Lower lobe of right lung (tissue), 2 donors: ENCODE results near the gene PPP1R37. TPM values are rescaled to one million over a fixed set of nuclear protein-coding genes. Genes with fewer than 3 reads are reported as not detected.

Source experiments
- ATAC-seq, 2 donors: fragments of 200-7000 bp; cut with Tn5 transposase; one replicate each; pipeline ENCODE4 v1.9.1; 2020 to 2022; ENCODE audit warnings: mild to moderate bottlenecking in 2 of 2, moderate library complexity in 2 of 2
- DNase-seq: peaks from one replicate; pipeline ENCODE4 v3.0.0-alpha.2; 2020
- H3K27ac ChIP-seq: fragments of 200-600 bp; one replicate; pipeline ENCODE4 v1.8.0; 2022
- H3K27me3 ChIP-seq: fragments of 200-600 bp; one replicate; pipeline ENCODE4 v1.8.0; 2022; ENCODE audit warnings: low read depth
- H3K36me3 ChIP-seq: fragments of 200-600 bp; one replicate; pipeline ENCODE4 v1.8.0; 2022; ENCODE audit warnings: mild to moderate bottlenecking
- H3K4me1 ChIP-seq: fragments of 200-600 bp; one replicate; pipeline ENCODE4 v1.8.0; 2022
- H3K4me3 ChIP-seq: fragments of 200-600 bp; one replicate; pipeline ENCODE4 v1.8.0; 2022; ENCODE audit warnings: mild to moderate bottlenecking
- H3K9me3 ChIP-seq: fragments of 200-600 bp; one replicate; pipeline ENCODE4 v1.8.0; 2022
- intact Hi-C: fragments of 100-400 bp; cut with DNase I; formaldehyde crosslinking; loops from one replicate; pipeline ENCODE4 v1.11.0; 2022
- total RNA-seq: library from RNA; stranded (reverse); fragmentation: NEBNext Ultra II Directional; extraction: Animal tissue kit (Norgen Biotek cat#: 25700); gene quantifications from one replicate; pipeline ENCODE4 v1.2.1, GENCODE V29; 2021
- TF ChIP-seq, protein P1 (sequence below): fragments of 200-600 bp; IDR thresholded peaks from one replicate; pipeline ENCODE4 v1.8.0; 2022; ENCODE audit warnings: antibody characterized with exemption, mild to moderate bottlenecking
- donor health status: DM: no; HTN: yes; CAD: no; lungs with severe emphysema.

Gene PPP1R37
- total RNA-seq, 1 donor from 2014 or later = 29.1 TPM

DNA sequence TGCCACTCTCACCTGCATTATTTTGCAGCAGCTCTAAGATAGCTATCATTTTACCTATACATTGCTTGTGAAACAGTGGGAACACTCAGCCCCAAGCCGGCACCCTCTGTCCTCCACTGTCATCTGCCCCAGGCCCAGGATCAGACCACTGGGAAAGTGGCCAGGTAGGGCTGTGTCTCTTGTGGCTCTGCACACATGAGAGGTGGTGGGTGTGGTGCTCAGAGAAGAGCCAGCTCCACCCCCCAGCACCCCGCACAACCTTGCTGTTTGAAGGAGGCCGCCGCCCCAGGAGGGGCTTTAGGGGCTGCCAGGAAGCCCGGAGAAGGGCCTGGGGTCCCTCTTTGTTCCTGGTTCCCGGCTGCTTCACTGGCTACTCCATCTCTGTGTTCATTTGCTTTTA lies 26.6 kb downstream of the PPP1R37 start:
- Histone ChIP-seq H3K27ac (no peak overlapping the region), H3K36me3 (no peaks in the 10 kb centered on the region), H3K27me3 (no peaks in the 10 kb centered on the region), H3K4me3 (no peak overlapping the region), H3K4me1 (peaks cover 35% of the 10 kb centered on the region), H3K9me3 (no peaks in the 10 kb centered on the region)
- TF ChIP-seq, protein P1, sequence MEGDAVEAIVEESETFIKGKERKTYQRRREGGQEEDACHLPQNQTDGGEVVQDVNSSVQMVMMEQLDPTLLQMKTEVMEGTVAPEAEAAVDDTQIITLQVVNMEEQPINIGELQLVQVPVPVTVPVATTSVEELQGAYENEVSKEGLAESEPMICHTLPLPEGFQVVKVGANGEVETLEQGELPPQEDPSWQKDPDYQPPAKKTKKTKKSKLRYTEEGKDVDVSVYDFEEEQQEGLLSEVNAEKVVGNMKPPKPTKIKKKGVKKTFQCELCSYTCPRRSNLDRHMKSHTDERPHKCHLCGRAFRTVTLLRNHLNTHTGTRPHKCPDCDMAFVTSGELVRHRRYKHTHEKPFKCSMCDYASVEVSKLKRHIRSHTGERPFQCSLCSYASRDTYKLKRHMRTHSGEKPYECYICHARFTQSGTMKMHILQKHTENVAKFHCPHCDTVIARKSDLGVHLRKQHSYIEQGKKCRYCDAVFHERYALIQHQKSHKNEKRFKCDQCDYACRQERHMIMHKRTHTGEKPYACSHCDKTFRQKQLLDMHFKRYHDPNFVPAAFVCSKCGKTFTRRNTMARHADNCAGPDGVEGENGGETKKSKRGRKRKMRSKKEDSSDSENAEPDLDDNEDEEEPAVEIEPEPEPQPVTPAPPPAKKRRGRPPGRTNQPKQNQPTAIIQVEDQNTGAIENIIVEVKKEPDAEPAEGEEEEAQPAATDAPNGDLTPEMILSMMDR = no peak
- DNase-seq = no peak
- ATAC-seq = no peak
- intact Hi-C loops = no loop called here

DNA sequence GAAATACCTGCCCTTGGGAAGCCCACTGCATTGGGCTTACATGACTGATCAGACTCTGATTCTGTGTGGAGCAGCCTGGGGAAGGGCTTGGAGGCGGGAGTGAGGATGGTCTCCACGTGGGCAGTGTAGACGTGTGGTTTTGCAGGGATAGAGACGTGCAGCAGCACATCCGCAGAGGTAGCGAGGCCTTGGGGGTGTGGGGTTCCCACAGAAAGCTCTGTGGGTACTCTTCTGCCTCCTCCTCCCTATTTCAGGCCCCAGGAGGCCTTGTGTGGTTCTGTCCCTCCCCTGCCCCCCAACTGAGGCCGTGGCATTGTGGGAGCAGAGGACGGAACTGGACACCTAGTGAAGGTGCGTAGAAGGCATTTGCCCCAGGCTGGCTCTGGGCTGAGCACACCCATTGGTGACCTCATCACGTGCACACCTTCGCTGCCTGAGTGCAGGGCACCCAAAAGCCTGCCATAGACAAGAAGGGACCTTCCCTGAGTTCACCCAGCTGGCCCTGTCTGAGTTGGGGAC lies 28.9 kb downstream of the PPP1R37 start:
- Histone ChIP-seq H3K4me3 (no peak overlapping the region), H3K27ac (no peak overlapping the region), H3K36me3 (peaks cover 4% of the 10 kb centered on the region), H3K27me3 (no peaks in the 10 kb centered on the region), H3K4me1 (peaks cover 29% of the 10 kb centered on the region), H3K9me3 (no peaks in the 10 kb centered on the region)
- TF ChIP-seq, protein P1 = no peak
- intact Hi-C loops = no loop called here
- DNase-seq (no peak), ATAC-seq (no peak)

DNA sequence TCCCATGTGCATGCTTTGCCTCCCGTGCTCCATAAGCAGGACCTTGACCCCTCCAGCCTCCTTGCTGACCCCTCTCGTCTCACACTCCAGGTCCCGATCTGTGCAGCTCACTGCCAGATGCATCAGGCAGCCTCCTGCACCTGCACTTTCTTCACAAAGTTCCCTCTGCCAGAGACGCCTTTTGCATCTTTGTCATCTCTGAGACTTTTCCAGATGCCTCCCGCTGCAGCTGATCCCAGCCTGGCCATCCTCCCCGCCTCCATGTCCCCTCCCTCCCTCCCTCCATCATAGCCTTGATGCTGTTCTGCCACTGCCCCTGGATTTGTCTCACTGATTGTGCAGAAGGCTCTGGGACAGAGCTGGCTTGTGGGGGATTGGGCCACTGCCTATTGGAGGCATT lies 29.9 kb downstream of the PPP1R37 start:
- intact Hi-C loops = no loop called here

DNA sequence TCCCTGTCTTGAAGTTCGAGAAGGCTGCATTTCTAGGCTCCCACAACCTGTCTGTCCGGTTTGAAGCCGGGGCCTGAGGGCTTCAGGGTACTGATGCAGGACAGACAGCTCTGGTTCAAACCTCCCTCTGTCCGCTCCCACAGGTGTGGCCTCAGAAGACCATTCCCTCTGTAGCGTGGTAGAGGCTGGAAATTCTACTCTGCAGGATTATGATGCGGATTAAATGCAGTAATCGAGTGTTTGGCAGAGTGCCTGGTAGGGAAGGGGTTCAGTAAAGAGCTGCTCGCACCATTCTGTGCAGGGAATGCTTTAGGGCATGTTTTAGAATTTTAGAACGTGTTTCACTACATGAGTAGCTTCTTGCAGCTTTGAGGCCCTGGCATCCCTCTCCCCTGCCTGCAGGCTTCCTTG lies 30.5 kb downstream of the PPP1R37 start:
- no peak overlapping the region for H3K27ac ChIP-seq
- peaks cover 13% of the 10 kb centered on the region for H3K36me3 ChIP-seq
- no peak for DNase-seq
- no peak overlapping the region for H3K4me3 ChIP-seq
- no peaks in the 10 kb centered on the region for H3K9me3 ChIP-seq
- TF ChIP-seq, protein P1 = no peak
- no peaks in the 10 kb centered on the region for H3K27me3 ChIP-seq
- intact Hi-C loops = no loop called here
- ATAC-seq = no peak
- H3K4me1 ChIP-seq = peaks cover 13% of the 10 kb centered on the region

More for the DNA sequence above, 29.9 kb downstream of the PPP1R37 start:
- TF ChIP-seq, protein P1 = no peak
- Histone ChIP-seq H3K27me3 (no peaks in the 10 kb centered on the region), H3K36me3 (peaks cover 13% of the 10 kb centered on the region), H3K9me3 (no peaks in the 10 kb centered on the region), H3K4me1 (peaks cover 19% of the 10 kb centered on the region), H3K27ac (no peak overlapping the region), H3K4me3 (no peak overlapping the region)
- ATAC-seq (no peak), DNase-seq (no peak)

DNA sequence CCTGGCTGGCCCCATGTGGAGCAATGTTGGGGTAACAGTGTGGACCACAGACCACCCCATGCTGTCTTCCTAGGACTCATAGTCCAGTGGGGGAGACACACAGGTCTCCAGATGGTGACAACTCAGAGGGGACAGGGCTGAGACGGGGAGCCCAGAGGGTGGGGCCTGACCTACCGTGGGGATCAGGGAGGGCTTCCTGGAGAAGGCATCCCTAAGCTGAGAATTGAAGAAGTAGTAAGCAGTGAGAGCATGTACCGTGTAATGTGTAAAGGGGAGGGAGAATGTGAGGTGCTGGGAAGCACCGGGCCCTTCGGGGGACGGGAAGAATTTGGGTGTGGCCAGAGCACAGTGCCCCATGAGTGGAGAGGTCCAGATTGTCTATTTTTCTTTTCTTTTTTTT lies 31.0 kb downstream of the PPP1R37 start:
- H3K9me3 ChIP-seq = no peaks in the 10 kb centered on the region
- no peaks in the 10 kb centered on the region for H3K27me3 ChIP-seq
- H3K4me1 ChIP-seq = peaks cover 7% of the 10 kb centered on the region
- DNase-seq = no peak
- peaks cover 18% of the 10 kb centered on the region for H3K36me3 ChIP-seq
- H3K27ac ChIP-seq = no peak overlapping the region
- H3K4me3 ChIP-seq = no peak overlapping the region
- intact Hi-C loops = no loop called here
- no peak for ATAC-seq
- TF ChIP-seq, protein P1 = no peak
